Measurements from ENCODE around the gene PARPBP. TPM values are rescaled to one million over a fixed set of nuclear protein-coding genes. Genes with fewer than 3 reads are reported as not detected.
"Not testable (repeated sequence)": the region's sequence is repeated elsewhere in the genome, so short reads cannot be mapped to it uniquely, and the experiment has no call there.

Gene PARPBP
- total RNA-seq, 4 donors from 2014 or later: 0.31 to 3.1 (median 0.89) TPM

DNA sequence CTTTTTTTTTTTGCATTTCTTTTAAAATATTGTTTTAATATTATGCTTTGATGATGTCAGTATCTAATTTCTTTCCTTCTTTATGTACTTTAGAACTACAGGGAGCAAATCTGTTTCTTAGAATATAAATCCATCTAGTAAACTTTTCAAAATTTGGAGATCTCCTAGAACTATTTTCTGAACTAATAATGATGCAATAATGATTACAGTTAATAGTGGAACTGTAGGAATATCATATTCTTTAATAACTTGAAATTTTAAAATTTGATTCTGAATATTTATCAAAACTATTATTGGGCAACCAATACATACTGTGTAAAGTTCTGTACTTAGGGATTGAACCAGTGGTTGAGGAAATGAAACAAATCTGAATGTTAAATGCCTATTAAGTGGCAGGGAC lies 100.8 kb downstream of the PARPBP start:
- no peaks in the 10 kb centered on the region for H3K27me3 ChIP-seq
- H3K9me3 ChIP-seq: no peaks in the 10 kb centered on the region
- in situ Hi-C loops (cut with MboI; ENCODE audit: low sequenced_read_pairs in 4 of 4) (no loop called here), intact Hi-C loops (cut with DNase I; ENCODE audit: low total_unique reads) (no loop called here)
- ATAC-seq: no peak
- H3K4me3 ChIP-seq: no peak overlapping the region
- no peak overlapping the region for H3K27ac ChIP-seq
- no peaks in the 10 kb centered on the region for H3K36me3 ChIP-seq
- H3K4me1 ChIP-seq: no peaks in the 10 kb centered on the region
- TF ChIP-seq, protein P1, sequence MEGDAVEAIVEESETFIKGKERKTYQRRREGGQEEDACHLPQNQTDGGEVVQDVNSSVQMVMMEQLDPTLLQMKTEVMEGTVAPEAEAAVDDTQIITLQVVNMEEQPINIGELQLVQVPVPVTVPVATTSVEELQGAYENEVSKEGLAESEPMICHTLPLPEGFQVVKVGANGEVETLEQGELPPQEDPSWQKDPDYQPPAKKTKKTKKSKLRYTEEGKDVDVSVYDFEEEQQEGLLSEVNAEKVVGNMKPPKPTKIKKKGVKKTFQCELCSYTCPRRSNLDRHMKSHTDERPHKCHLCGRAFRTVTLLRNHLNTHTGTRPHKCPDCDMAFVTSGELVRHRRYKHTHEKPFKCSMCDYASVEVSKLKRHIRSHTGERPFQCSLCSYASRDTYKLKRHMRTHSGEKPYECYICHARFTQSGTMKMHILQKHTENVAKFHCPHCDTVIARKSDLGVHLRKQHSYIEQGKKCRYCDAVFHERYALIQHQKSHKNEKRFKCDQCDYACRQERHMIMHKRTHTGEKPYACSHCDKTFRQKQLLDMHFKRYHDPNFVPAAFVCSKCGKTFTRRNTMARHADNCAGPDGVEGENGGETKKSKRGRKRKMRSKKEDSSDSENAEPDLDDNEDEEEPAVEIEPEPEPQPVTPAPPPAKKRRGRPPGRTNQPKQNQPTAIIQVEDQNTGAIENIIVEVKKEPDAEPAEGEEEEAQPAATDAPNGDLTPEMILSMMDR (IDR thresholded peaks at IDR 0.05 in 4 of 5, conservative IDR thresholded peaks at IDR 0.05 in 1 of 5): no peak
- TF ChIP-seq POLR2A (IDR thresholded peaks at IDR 0.05): no peak
- DNase-seq: no peak

- intact Hi-C loops (cut with DNase I; ENCODE audit: low total_unique reads): no loop called here
- TF ChIP-seq, protein P1 (IDR thresholded peaks at IDR 0.05 in 4 of 5, conservative IDR thresholded peaks at IDR 0.05 in 1 of 5): no peak
- TF ChIP-seq POLR2A (IDR thresholded peaks at IDR 0.05): no peak
- no peaks in the 10 kb centered on the region for H3K4me1 ChIP-seq
- DNase-seq (no peak), ATAC-seq (no peak)
- no peaks in the 10 kb centered on the region for H3K27me3 ChIP-seq
- no peak overlapping the region for H3K27ac ChIP-seq
- in situ Hi-C loops (cut with MboI; ENCODE audit: low sequenced_read_pairs in 4 of 4): no loop called here
- H3K4me3 ChIP-seq: no peak overlapping the region
- H3K9me3 ChIP-seq: no peaks in the 10 kb centered on the region
- no peaks in the 10 kb centered on the region for H3K36me3 ChIP-seq
These were observed 108.0 kb downstream of the PARPBP start for GRCh38 chr12:102227954-102228353.

DNA sequence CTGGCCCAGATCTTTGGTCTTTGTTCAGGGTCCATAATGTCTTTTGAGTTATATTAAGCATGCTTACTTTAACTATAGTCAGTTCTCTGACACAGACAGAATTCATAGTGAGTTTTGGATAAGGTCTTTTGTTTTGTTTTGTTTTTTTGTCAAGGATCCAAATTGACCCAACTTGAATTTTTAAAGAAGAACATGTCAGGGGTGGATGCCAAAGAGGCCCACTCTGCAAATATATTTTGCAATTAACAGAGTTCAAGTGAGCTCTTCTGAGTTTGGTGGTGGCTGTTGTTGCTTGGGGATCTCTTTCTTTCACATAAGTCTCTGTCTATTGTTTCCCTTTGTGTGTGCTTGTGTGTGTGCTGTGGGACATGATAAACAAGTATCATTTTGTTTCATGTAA lies 112.1 kb downstream of the PARPBP start:
- DNase-seq (no peak), ATAC-seq (no peak)
- intact Hi-C loops (cut with DNase I; ENCODE audit: low total_unique reads) (no loop called here), in situ Hi-C loops (cut with MboI; ENCODE audit: low sequenced_read_pairs in 4 of 4) (no loop called here)
- Histone ChIP-seq H3K9me3 (no peaks in the 10 kb centered on the region), H3K4me1 (no peaks in the 10 kb centered on the region), H3K36me3 (no peaks in the 10 kb centered on the region), H3K4me3 (no peak overlapping the region), H3K27me3 (no peaks in the 10 kb centered on the region), H3K27ac (no peak overlapping the region)
- TF ChIP-seq, protein P1 (IDR thresholded peaks at IDR 0.05 in 4 of 5, conservative IDR thresholded peaks at IDR 0.05 in 1 of 5): no peak
- no peak for TF ChIP-seq POLR2A (IDR thresholded peaks at IDR 0.05)

- no peaks in the 10 kb centered on the region for H3K9me3 ChIP-seq
- in situ Hi-C loops (cut with MboI; ENCODE audit: low sequenced_read_pairs in 4 of 4): no loop called here
- H3K4me1 ChIP-seq: no peaks in the 10 kb centered on the region
- no peak for ATAC-seq
- no peak for DNase-seq
- no peak for TF ChIP-seq POLR2A (IDR thresholded peaks at IDR 0.05)
- TF ChIP-seq, protein P1 (IDR thresholded peaks at IDR 0.05 in 4 of 5, conservative IDR thresholded peaks at IDR 0.05 in 1 of 5): no peak
- no peak overlapping the region for H3K4me3 ChIP-seq
- H3K36me3 ChIP-seq: no peaks in the 10 kb centered on the region
- intact Hi-C loops (cut with DNase I; ENCODE audit: low total_unique reads): no loop called here
- no peak overlapping the region for H3K27ac ChIP-seq
- H3K27me3 ChIP-seq: no peaks in the 10 kb centered on the region
These were observed 112.5 kb downstream of the PARPBP start for GRCh38 chr12:102232446-102232845.

- no peaks in the 10 kb centered on the region for H3K36me3 ChIP-seq
- ATAC-seq (no peak), DNase-seq (no peak)
- intact Hi-C loops (cut with DNase I; ENCODE audit: low total_unique reads): no loop called here
- no peak for TF ChIP-seq POLR2A (IDR thresholded peaks at IDR 0.05)
- TF ChIP-seq, protein P1 (IDR thresholded peaks at IDR 0.05 in 4 of 5, conservative IDR thresholded peaks at IDR 0.05 in 1 of 5): no peak
- in situ Hi-C loops (cut with MboI; ENCODE audit: low sequenced_read_pairs in 4 of 4): no loop called here
- H3K4me1 ChIP-seq: no peaks in the 10 kb centered on the region
- H3K27ac ChIP-seq: no peak overlapping the region
- no peaks in the 10 kb centered on the region for H3K9me3 ChIP-seq
- no peaks in the 10 kb centered on the region for H3K27me3 ChIP-seq
- no peak overlapping the region for H3K4me3 ChIP-seq
These were observed 114.6 kb downstream of the PARPBP start for GRCh38 chr12:102234599-102234998.

DNA sequence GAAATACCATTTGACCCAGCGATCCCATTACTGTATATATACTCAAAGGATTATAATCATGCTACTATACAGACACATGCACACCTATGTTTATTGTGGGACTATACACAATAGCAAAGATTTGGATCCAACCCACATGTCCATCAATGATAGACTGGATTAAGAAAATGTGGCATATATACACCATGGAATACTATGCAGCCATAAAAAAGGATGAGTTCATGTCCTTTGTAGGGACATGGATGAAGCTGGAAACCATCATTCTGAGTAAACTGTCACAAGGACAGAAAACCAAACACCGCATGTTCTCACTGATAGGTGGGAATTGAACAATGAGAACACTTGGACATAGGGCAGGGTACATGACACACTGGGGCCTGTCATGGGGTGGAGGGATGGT lies 120.9 kb downstream of the PARPBP start:
- DNase-seq; H3K27ac ChIP-seq; H3K9me3 ChIP-seq; intact Hi-C loops (cut with DNase I; ENCODE audit: low total_unique reads); H3K4me1 ChIP-seq; in situ Hi-C loops (cut with MboI; ENCODE audit: low sequenced_read_pairs in 4 of 4); H3K27me3 ChIP-seq; H3K36me3 ChIP-seq; H3K4me3 ChIP-seq; ATAC-seq: not testable (repeated sequence)

Measured in gastrocnemius medialis (tissue), 4 donors.